Effector memory CD8-positive, alpha-beta T cell (primary cell): ENCODE measurements around the gene C16orf92.

ENCODE experiments used
- ATAC-seq: fragments of 150-1000 bp; cut with Tn5 transposase; replicated peaks from 2 replicates; pipeline ENCODE4 v1.10.0; 2021; ENCODE audit warnings: mild to moderate bottlenecking, moderate library complexity
- DNase-seq, 3 experiments: peaks; one replicate each; pipeline ENCODE4 v3.0.0; 2021
- H3K27ac Mint-ChIP-seq, 2 donors: one replicate each; pipeline ENCODE4 v1.8.0; 2022; ENCODE audit warnings: mild to moderate bottlenecking in 2 of 2, mixed read lengths in 2 of 2, moderate library complexity in 2 of 2
- H3K27me3 Mint-ChIP-seq, 2 donors: one replicate each; pipeline ENCODE4 v1.8.0; 2022; ENCODE audit warnings: mixed read lengths in 2 of 2
- H3K36me3 Mint-ChIP-seq: one replicate; pipeline ENCODE4 v1.8.0; 2022; ENCODE audit warnings: mild to moderate bottlenecking, moderate library complexity, mixed read lengths; ENCODE audit not compliant: insufficient read depth
- H3K4me1 Mint-ChIP-seq, 2 donors: one replicate each; pipeline ENCODE4 v1.8.0; 2022; ENCODE audit warnings: low read depth in 2 of 2, mixed read lengths in 2 of 2
- H3K4me3 Mint-ChIP-seq, 2 donors: one replicate each; pipeline ENCODE4 v1.8.0; 2022; ENCODE audit warnings: mild to moderate bottlenecking in 2 of 2, mixed read lengths in 2 of 2, moderate library complexity in 2 of 2
- H3K9me3 Mint-ChIP-seq, 2 donors: one replicate each; pipeline ENCODE4 v1.8.0; 2022; ENCODE audit warnings: mixed read lengths in 2 of 2

C16orf92 gene

GRCh38 chr16:30068333-30068732 lies 45.3 kb downstream of the C16orf92 start:
- Mint-ChIP-seq H3K36me3 (peaks cover 86% of the 10 kb centered on the region), H3K27me3 (no peaks in the 10 kb centered on the region), H3K4me3 (peak overlapping the region; percentile 15 to 40), H3K27ac (peak overlapping the region in 1 of 2 donors; percentile 82), H3K9me3 (no peaks in the 10 kb centered on the region), H3K4me1 (peaks cover 36 to 44% of the 10 kb centered on the region in 2 donors)
- DNase-seq (no peak), ATAC-seq (no peak)

- H3K4me1 Mint-ChIP-seq = peaks cover 32 to 38% of the 10 kb centered on the region in 2 donors
- ATAC-seq (no peak), DNase-seq (peak; percentile 48 to 62 (median 56))
- no peaks in the 10 kb centered on the region for H3K27me3 Mint-ChIP-seq
- peaks cover 85% of the 10 kb centered on the region for H3K36me3 Mint-ChIP-seq
- H3K4me3 Mint-ChIP-seq = peak overlapping the region; percentile 13 to 40
- peak overlapping the region in 1 of 2 donors; percentile 82 for H3K27ac Mint-ChIP-seq
- no peaks in the 10 kb centered on the region for H3K9me3 Mint-ChIP-seq
Measured at GRCh38 chr16:30068750-30069610, 46.0 kb downstream of the C16orf92 start.

DNA sequence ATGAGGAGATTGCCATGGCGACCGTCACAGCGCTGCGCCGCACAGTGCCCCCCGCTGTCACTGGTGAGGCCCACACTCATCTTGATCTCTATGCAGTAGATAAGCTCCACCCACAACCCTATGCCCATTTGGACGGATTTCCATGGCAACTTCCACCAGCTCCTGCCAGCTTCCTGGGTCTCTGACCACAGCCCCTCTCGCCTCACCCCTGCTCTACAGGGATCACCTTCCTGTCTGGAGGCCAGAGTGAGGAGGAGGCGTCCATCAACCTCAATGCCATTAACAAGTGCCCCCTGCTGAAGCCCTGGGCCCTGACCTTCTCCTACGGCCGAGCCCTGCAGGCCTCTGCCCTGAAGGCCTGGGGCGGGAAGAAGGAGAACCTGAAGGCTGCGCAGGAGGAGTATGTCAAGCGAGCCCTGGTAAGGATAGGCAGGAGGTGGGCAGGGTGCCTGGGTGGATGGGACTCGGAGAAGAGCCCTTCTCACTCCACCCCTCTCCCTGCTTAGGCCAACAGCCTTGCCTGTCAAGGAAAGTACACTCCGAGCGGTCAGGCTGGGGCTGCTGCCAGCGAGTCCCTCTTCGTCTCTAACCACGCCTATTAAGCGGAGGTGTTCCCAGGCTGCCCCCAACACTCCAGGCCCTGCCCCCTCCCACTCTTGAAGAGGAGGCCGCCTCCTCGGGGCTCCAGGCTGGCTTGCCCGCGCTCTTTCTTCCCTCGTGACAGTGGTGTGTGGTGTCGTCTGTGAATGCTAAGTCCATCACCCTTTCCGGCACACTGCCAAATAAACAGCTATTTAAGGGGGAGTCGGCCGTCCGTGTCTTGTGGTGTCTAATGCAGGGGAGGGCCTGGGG lies 46.8 kb downstream of the C16orf92 start:
- Mint-ChIP-seq H3K4me3 (no peak overlapping the region), H3K27ac (peak overlapping the region in 1 of 2 donors; percentile 82), H3K4me1 (peaks cover 30 to 34% of the 10 kb centered on the region in 2 donors), H3K36me3 (peaks cover 79% of the 10 kb centered on the region), H3K9me3 (no peaks in the 10 kb centered on the region), H3K27me3 (no peaks in the 10 kb centered on the region)
- ATAC-seq (no peak), DNase-seq (no peak)

- Mint-ChIP-seq H3K27me3 (no peaks in the 10 kb centered on the region), H3K4me1 (peaks cover 30 to 34% of the 10 kb centered on the region in 2 donors), H3K4me3 (no peak overlapping the region), H3K27ac (peak overlapping the region in 1 of 2 donors; percentile 58), H3K36me3 (peaks cover 72% of the 10 kb centered on the region), H3K9me3 (no peaks in the 10 kb centered on the region)
- ATAC-seq = no peak
- DNase-seq = no peak
Measured at GRCh38 chr16:30070490-30070889, 47.5 kb downstream of the C16orf92 start.
